Measurements from ENCODE around the gene OR2T2.
"Not testable (repeated sequence)": the region's sequence is repeated elsewhere in the genome, so short reads cannot be mapped to it uniquely, and the experiment has no call there.

The OR2T2 gene, protein sequence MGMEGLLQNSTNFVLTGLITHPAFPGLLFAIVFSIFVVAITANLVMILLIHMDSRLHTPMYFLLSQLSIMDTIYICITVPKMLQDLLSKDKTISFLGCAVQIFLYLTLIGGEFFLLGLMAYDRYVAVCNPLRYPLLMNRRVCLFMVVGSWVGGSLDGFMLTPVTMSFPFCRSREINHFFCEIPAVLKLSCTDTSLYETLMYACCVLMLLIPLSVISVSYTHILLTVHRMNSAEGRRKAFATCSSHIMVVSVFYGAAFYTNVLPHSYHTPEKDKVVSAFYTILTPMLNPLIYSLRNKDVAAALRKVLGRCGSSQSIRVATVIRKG

GRCh38 chr1:248445399-248445798, at the start of gene OR2T2:
Gene OR2T2 (plus strand): TSS chr1:248445637. CDS start chr1:248452798, 7,161 bp downstream.
- not testable (repeated sequence) for DNase-seq (ENCODE audit: low spot score)

GRCh38 chr1:248402748-248403147, 42.7 kb upstream of the OR2T2 start, which contains the start of gene OR2T1:
Gene OR2T1 (plus strand): TSS chr1:248403048. CDS start chr1:248406148, 3,100 bp downstream.
- TF ChIP-seq CTCF (IDR thresholded peaks at IDR 0.05; ENCODE audit: extremely low read depth, missing control alignments) = no peak
- DNase-seq (ENCODE audit: low spot score) = no peak

DNA sequence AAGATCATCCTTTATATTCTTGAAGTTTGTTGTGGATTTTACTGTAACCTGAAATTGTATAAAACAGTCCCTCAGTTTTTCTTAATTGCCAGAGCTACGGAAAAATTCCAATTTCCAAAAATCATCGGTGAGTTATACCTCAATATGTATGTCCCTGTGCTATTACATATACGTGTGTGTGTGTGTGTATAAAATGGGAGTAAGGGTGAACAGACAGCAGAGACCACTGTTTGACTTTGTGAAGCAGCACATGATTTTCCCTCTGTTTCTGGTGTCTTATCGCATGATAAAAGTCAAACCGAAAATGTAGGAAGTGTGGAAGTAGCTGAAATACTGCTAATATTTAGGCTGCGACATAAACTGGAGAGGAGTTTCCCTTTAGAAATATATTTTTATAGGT, 41.4 kb upstream of the OR2T2 start:
- no peak for TF ChIP-seq CTCF (IDR thresholded peaks at IDR 0.05; ENCODE audit: extremely low read depth, missing control alignments)
- peak; percentile 28 for DNase-seq (ENCODE audit: low spot score)

GRCh38 chr1:248406721-248407692, 38.4 kb upstream of the OR2T2 start:
- no peak for TF ChIP-seq CTCF (IDR thresholded peaks at IDR 0.05; ENCODE audit: extremely low read depth, missing control alignments)
- no peak for DNase-seq (ENCODE audit: low spot score)

- DNase-seq (ENCODE audit: low spot score) = no peak
- no peak for TF ChIP-seq CTCF (IDR thresholded peaks at IDR 0.05; ENCODE audit: extremely low read depth, missing control alignments)
These were observed 29.2 kb upstream of the OR2T2 start for GRCh38 chr1:248416226-248416625.

DNA sequence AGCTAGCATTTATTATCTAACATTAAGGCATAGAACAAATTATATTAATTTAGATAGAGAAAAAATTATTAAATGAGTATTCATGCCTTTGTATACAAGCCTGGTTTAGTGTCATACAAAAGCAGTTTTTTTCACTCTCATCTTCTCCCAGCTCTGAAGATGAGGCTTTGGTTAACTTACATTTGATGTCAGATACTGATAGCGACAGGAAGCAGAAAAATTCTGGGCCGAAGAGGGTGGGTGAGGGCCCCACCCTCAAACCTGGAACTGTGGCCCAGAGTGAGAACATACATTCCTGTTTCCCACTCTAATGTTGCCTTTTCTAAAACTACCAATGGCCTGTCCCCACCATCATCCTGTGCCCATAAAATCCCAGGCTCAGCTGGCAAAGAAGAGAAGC, 27.6 kb upstream of the OR2T2 start:
- TF ChIP-seq CTCF (IDR thresholded peaks at IDR 0.05; ENCODE audit: extremely low read depth, missing control alignments) = no peak
- DNase-seq (ENCODE audit: low spot score) = no peak

GRCh38 chr1:248421384-248421783, 24.1 kb upstream of the OR2T2 start:
- no peak for DNase-seq (ENCODE audit: low spot score)
- no peak for TF ChIP-seq CTCF (IDR thresholded peaks at IDR 0.05; ENCODE audit: extremely low read depth, missing control alignments)

- DNase-seq (ENCODE audit: low spot score) = not testable (repeated sequence)
These were observed 17.8 kb upstream of the OR2T2 start for GRCh38 chr1:248427526-248428191.

GRCh38 chr1:248428192-248428533, 17.3 kb upstream of the OR2T2 start:
- not testable (repeated sequence) for DNase-seq (ENCODE audit: low spot score)

GRCh38 chr1:248431683-248432082, 13.8 kb upstream of the OR2T2 start:
- not testable (repeated sequence) for DNase-seq (ENCODE audit: low spot score)

DNA sequence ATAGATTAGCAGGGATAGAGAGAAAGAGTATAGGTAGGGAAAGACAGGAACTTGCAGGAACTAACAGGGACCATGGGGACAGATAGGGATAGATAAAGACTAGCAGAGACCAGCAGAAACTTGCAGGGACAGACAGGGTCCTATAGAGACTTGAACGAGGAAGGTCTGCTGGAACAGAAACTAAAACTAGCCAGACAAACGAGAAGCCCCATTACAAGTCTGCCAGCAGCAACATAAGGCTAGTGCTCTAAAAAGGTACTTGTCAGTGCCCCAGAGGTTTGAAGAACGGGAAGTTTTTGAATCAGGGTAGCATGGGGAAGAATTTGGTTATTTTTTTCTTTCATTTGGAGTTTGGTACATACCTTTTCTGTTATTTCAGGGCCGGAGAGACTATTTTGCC, 13.2 kb upstream of the OR2T2 start:
- not testable (repeated sequence) for DNase-seq (ENCODE audit: low spot score)
